HepG2 (cell line): ENCODE data around the gene MDM4. TPM values are rescaled to one million over a fixed set of nuclear protein-coding genes. Genes with fewer than 3 reads are reported as not detected.

Experiments used
- KDM2A ChIP-seq: sonication (generic); formaldehyde crosslinking; IDR thresholded peaks from 2 replicates; pipeline ENCODE4 v1.4.0; 2020; ENCODE audit warnings: low read depth, missing genetic modification reagents, borderline replicate concordance
- PHB2 ChIP-seq: fragments of 450-650 bp; IDR thresholded peaks from 2 replicates; pipeline ENCODE4 v1.6.1; 2018; ENCODE audit not compliant: partially characterized antibody
- RFX5 ChIP-seq: IDR thresholded peaks from 2 replicates; pipeline ENCODE4 v1.6.1; 2011; ENCODE audit warnings: low read depth, low read length, improper control_type of control experiment
- SAP130 ChIP-seq: IDR thresholded peaks from 2 replicates; pipeline ENCODE4 v1.6.1; 2016; ENCODE audit warnings: low read depth
- SSRP1 ChIP-seq: IDR thresholded peaks from 2 replicates; pipeline ENCODE4 v1.6.1; 2016; ENCODE audit warnings: control low read depth
- ZNF383 ChIP-seq: sonication (generic); formaldehyde crosslinking; IDR thresholded peaks from 2 replicates; pipeline ENCODE4 v1.4.0; 2020; ENCODE audit warnings: missing genetic modification reagents, mild to moderate bottlenecking, borderline replicate concordance
- ZNF703 ChIP-seq: sonication (generic); formaldehyde crosslinking; IDR thresholded peaks from 2 replicates; pipeline ENCODE4 v1.5.1; 2020; ENCODE audit warnings: missing genetic modification reagents, mild to moderate bottlenecking, moderate library complexity, borderline replicate concordance
- polyA plus RNA-seq, 8 experiments: library from polyadenylated mRNA; depleted of rRNA in 3 of 8; stranded (reverse) in 7 of 8; unstranded in 1 of 8; fragments of >200 nt; fragmentation: Illumina TruSeq in 4 of 8; extraction: Trizol in 4 of 8; gene quantifications; 2 replicates each; pipeline versions ENCODE4 v1.2.1 to v1.2.3, GENCODE V29; 2011 to 2016; ENCODE audit warnings: low read depth in 4 of 8, missing spikeins in 1 of 8, mixed read lengths in 1 of 8; ENCODE audit not compliant: insufficient read depth in 1 of 8
- total RNA-seq, 5 experiments: library from RNA; depleted of rRNA; stranded (reverse); fragments of >200 nt; fragmentation: Illumina TruSeq; extraction: Trizol; gene quantifications; 2 replicates each; pipeline ENCODE4 v1.2.3, GENCODE V29; 2016; ENCODE audit warnings: low read depth in 1 of 5
- TF ChIP-seq, protein P1 (sequence below): sonication (generic); formaldehyde crosslinking; IDR thresholded peaks from 2 replicates; pipeline ENCODE4 v1.4.0; 2020; ENCODE audit warnings: mild to moderate bottlenecking, missing genetic modification reagents
- TF ChIP-seq, protein P2 (sequence below): sonication (generic); formaldehyde crosslinking; IDR thresholded peaks from 2 replicates; pipeline ENCODE4 v1.4.0; 2020; ENCODE audit warnings: missing genetic modification reagents
- TF ChIP-seq, protein P3 (sequence below): sonication (generic); formaldehyde crosslinking; IDR thresholded peaks from 2 replicates; pipeline ENCODE4 v1.4.0; 2020; ENCODE audit warnings: missing genetic modification reagents

MDM4 gene
- total and polyA plus RNA-seq, 2 of the 13 experiments (the other 11 are each of a cell fraction or from before 2014, with no cell fraction given), result 14.9 to 19.0 TPM

DNA sequence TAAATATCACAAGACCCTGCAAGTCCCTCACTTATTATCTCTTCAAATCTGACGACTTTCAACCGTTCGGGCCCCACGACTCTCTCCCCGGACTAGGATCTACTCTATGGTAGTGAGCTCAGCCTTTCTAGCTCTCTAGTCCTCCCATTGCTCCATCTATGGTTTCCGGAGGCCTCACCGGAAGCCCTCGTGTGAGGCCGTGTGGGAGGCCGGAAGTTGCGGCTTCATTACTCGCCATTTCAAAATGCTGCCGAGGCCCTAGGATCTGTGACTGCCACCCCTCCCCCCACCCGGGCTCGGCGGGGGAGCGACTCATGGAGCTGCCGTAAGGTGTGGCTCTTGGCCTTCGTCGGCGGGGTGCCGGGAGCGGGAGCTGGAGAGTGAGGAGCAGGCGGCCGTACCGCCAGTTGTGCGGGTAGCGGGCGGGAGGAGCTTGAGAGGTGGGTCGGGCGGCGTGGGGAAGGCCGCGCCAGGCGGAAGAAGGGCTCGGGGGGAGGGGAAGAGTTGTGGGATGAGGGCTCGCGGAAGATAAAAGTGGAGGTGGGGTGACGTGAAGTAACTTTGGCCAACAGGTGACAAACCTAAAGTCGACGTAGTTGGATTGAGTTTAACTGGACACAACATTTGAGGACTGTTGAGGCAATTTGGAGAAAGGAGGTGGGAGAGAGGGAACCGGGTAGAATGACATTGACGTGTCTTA lies at the start of gene MDM4 (continued):
- TF ChIP-seq, protein P1, sequence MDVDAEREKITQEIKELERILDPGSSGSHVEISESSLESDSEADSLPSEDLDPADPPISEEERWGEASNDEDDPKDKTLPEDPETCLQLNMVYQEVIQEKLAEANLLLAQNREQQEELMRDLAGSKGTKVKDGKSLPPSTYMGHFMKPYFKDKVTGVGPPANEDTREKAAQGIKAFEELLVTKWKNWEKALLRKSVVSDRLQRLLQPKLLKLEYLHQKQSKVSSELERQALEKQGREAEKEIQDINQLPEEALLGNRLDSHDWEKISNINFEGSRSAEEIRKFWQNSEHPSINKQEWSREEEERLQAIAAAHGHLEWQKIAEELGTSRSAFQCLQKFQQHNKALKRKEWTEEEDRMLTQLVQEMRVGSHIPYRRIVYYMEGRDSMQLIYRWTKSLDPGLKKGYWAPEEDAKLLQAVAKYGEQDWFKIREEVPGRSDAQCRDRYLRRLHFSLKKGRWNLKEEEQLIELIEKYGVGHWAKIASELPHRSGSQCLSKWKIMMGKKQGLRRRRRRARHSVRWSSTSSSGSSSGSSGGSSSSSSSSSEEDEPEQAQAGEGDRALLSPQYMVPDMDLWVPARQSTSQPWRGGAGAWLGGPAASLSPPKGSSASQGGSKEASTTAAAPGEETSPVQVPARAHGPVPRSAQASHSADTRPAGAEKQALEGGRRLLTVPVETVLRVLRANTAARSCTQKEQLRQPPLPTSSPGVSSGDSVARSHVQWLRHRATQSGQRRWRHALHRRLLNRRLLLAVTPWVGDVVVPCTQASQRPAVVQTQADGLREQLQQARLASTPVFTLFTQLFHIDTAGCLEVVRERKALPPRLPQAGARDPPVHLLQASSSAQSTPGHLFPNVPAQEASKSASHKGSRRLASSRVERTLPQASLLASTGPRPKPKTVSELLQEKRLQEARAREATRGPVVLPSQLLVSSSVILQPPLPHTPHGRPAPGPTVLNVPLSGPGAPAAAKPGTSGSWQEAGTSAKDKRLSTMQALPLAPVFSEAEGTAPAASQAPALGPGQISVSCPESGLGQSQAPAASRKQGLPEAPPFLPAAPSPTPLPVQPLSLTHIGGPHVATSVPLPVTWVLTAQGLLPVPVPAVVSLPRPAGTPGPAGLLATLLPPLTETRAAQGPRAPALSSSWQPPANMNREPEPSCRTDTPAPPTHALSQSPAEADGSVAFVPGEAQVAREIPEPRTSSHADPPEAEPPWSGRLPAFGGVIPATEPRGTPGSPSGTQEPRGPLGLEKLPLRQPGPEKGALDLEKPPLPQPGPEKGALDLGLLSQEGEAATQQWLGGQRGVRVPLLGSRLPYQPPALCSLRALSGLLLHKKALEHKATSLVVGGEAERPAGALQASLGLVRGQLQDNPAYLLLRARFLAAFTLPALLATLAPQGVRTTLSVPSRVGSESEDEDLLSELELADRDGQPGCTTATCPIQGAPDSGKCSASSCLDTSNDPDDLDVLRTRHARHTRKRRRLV, result peak; percentile 76; the same call in 1 of the 2 replicates
- TF ChIP-seq ZNF383 (peak; percentile 97; the same call in 1 of the 2 replicates), PHB2 (no peak), ZNF703 (no peak), RFX5 (no peak; the same call in 1 of the 2 replicates), SAP130 (CRISPR knock-in tag) (peak; percentile 93), SSRP1 (CRISPR knock-in tag) (no peak), KDM2A (peak; percentile 89)
- TF ChIP-seq, protein P2, sequence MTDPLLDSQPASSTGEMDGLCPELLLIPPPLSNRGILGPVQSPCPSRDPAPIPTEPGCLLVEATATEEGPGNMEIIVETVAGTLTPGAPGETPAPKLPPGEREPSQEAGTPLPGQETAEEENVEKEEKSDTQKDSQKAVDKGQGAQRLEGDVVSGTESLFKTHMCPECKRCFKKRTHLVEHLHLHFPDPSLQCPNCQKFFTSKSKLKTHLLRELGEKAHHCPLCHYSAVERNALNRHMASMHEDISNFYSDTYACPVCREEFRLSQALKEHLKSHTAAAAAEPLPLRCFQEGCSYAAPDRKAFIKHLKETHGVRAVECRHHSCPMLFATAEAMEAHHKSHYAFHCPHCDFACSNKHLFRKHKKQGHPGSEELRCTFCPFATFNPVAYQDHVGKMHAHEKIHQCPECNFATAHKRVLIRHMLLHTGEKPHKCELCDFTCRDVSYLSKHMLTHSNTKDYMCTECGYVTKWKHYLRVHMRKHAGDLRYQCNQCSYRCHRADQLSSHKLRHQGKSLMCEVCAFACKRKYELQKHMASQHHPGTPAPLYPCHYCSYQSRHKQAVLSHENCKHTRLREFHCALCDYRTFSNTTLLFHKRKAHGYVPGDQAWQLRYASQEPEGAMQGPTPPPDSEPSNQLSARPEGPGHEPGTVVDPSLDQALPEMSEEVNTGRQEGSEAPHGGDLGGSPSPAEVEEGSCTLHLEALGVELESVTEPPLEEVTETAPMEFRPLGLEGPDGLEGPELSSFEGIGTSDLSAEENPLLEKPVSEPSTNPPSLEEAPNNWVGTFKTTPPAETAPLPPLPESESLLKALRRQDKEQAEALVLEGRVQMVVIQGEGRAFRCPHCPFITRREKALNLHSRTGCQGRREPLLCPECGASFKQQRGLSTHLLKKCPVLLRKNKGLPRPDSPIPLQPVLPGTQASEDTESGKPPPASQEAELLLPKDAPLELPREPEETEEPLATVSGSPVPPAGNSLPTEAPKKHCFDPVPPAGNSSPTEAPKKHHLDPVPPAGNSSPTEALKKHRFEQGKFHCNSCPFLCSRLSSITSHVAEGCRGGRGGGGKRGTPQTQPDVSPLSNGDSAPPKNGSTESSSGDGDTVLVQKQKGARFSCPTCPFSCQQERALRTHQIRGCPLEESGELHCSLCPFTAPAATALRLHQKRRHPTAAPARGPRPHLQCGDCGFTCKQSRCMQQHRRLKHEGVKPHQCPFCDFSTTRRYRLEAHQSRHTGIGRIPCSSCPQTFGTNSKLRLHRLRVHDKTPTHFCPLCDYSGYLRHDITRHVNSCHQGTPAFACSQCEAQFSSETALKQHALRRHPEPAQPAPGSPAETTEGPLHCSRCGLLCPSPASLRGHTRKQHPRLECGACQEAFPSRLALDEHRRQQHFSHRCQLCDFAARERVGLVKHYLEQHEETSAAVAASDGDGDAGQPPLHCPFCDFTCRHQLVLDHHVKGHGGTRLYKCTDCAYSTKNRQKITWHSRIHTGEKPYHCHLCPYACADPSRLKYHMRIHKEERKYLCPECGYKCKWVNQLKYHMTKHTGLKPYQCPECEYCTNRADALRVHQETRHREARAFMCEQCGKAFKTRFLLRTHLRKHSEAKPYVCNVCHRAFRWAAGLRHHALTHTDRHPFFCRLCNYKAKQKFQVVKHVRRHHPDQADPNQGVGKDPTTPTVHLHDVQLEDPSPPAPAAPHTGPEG (CRISPR knock-in tag), result 0 out of 2 replicates have a peak, but pooled peaks have one; percentile 44
- TF ChIP-seq, protein P3, sequence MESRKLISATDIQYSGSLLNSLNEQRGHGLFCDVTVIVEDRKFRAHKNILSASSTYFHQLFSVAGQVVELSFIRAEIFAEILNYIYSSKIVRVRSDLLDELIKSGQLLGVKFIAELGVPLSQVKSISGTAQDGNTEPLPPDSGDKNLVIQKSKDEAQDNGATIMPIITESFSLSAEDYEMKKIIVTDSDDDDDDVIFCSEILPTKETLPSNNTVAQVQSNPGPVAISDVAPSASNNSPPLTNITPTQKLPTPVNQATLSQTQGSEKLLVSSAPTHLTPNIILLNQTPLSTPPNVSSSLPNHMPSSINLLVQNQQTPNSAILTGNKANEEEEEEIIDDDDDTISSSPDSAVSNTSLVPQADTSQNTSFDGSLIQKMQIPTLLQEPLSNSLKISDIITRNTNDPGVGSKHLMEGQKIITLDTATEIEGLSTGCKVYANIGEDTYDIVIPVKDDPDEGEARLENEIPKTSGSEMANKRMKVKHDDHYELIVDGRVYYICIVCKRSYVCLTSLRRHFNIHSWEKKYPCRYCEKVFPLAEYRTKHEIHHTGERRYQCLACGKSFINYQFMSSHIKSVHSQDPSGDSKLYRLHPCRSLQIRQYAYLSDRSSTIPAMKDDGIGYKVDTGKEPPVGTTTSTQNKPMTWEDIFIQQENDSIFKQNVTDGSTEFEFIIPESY (CRISPR knock-in tag), result 0 out of 2 replicates have a peak, but pooled peaks have one; percentile 45
